Stimulated activated CD4-positive, alpha-beta T cell treated with anti-CD3 and anti-CD28 coated beads, Interleukin-15, amount 100 ng/mL, for 1 hour (primary cell): ENCODE measurements around the gene OSER1.
"Not testable (repeated sequence)": the region's sequence is repeated elsewhere in the genome, so short reads cannot be mapped to it uniquely, and the experiment has no call there.

Source experiments
- DNase-seq, 2 donors: peaks; one replicate each; pipeline ENCODE4 v3.0.0-alpha.2; 2020; ENCODE audit warnings: low read depth in 1 of 2, low spot score in 1 of 2

Gene OSER1

DNA sequence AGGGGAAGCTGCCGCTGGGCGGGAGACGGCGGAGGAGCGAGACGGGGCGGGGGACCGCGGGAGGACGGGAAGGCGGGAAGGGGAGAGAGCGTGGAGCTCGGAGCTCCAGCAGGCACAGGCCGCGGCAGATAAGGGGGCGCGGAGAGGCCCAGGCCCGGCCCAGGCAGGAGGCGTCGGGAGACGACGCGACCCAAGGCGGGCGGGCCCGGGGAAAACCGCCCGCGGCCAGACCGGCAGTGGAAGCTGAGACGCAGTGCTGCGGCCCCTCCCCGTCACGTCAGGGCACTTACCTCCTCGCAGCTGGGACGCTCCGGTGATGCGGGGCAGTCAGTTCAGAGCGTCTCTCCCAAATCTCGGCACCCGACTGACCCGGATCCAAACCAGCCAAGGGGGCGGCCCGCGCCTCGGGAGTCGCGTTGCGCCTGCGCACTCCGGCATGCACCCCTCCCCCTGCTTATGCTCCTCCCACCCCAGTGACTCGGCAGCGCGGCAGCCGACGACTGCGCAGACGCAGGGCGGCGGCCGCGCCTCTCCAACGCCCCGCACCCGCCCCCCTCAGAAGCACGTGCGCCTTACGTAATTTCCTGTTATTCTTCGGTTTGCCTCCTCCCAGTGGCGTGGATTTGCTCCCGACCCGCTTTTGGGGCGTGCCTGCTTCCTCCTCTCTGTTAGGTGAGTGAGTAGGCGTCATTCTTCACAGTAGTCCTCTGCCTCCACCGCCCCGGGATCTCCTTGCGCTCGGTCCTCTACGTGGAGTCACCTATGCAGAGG is at the start of gene OSER1:
Gene OSER1, minus strand, starts transcription at position 366 of the 771 bp plus-strand sequence. CDS start 3,814 bp downstream, outside the sequence.
- DNase-seq: peak; percentile 96 to 97

DNA sequence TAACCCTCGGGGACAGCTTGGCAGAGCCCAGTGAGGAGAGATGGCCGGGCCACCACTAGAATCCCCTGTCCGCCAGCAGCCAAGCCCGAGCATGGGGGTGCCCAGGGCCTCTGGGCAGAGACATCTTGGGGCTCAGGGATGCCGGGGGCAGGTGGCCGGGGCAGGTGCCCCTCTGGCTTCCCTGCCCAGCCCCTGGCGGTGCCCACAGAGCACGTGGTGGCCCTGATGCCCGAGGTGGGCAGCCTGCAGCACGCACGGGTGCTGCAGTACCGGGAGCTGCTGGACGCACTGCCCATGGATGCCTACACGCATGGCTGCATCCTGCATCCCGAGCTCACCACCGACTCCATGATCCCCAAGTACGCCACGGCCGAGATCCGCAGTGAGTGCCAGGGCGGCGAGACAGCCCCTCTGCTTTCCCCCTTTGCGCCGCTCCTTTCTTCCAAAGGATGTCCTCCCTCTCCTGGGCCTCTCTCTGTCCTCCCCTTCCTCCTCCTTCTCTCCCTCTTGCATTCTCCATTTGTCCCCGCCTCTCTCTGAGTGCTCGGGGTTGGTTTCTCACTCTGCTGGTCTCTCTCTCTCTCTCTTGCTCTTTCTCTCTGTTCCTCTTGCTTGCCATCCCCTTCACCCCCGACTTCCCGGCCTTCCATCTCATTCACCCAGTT is 47.8 kb upstream of the OSER1 start:
- DNase-seq: no peak

GRCh38 chr20:44256961-44257360 is 46.4 kb upstream of the OSER1 start:
- no peak for DNase-seq

- no peak for DNase-seq
These were observed 45.4 kb upstream of the OSER1 start for GRCh38 chr20:44255942-44256341.

DNA sequence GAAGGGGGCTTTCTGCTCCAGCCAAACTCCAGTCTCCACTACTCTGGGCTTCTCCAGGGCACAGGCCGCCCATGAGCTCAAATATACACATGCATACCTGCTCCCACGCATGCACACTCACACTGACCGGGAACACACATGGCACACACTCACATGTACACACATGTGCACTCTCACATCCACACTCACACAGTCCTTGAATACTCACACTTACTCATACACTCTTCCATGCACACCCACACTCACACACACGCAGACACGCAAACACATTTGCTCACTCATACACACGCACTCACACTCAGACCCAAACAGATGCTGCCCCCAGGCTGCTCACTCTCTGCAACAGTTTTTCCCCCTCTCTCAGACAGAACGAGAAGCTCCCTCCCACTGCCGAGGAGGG is 43.5 kb upstream of the OSER1 start:
- DNase-seq: no peak

GRCh38 chr20:44253528-44253927 is 43.0 kb upstream of the OSER1 start:
- DNase-seq: no peak

GRCh38 chr20:44251284-44251683 is 40.7 kb upstream of the OSER1 start:
- no peak for DNase-seq

- DNase-seq: no peak
These were observed 37.8 kb upstream of the OSER1 start for GRCh38 chr20:44248410-44248759.

DNA sequence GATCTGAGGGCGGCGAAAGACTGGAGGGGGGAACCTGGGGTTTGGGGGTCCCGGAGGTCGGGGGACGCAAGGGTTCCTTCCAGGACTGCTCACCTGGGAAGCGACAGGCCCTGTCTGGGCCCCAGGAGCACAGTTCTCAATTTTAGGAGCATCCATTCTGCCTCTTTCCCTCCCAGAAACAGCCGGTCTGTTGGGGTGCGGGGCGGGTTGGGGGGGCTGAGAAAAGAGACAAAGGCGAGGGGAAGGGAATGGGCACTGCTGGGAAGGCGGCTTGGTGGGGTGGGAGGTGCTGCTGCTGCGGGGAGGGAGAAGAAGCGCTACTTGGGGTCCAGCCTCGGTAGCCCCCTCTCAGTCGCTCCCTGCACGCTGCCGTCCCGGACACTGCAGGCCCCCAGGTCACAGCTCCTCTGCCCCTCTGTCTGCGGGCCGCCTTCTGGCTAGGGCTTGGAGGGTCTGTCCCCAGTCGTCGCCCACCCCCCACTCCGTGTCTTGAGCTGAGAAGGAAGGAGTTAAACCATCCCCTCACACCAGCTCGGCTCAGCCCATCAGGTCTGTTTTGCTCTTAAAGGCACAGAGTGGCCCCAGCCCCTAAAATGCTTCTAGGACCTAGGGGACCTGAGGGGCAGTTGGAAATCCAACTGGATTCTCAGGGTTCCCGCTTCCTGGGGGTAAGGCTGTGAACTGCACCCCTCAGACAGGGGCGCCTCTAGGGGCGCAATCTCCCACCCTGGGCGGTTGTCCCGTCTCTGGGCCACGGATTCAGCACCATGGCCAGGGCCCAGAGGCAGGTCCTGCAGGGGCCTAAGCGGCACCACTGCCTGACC is 37.2 kb upstream of the OSER1 start:
- DNase-seq: no peak

DNA sequence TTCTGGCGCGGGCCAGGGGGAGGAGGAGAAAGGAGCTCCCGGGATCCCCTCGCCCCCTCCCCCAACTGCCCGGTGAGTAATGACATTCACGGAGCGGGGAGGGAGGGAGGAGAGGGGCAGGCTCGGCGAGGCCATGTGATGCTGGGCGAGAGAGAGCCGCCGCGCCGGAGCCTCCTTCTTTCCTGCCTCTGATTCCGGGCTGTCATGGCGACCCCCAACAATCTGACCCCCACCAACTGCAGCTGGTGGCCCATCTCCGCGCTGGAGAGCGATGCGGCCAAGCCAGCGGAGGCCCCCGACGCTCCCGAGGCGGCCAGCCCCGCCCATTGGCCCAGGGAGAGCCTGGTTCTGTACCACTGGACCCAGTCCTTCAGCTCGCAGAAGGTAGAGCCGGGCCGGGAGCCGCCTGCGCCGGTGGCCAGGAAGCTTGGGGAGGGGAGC is 36.6 kb upstream of the OSER1 start, which contains the start of gene GDAP1L1:
Gene GDAP1L1, plus strand, starts transcription at position 178 of the 441 bp plus-strand sequence. Its CDS starts 27 bp downstream, at position 205.
- DNase-seq: no peak

- DNase-seq: no peak
These were observed 35.4 kb upstream of the OSER1 start for GRCh38 chr20:44245977-44246376.

- no peak for DNase-seq
These were observed 31.2 kb upstream of the OSER1 start for GRCh38 chr20:44241796-44242195.

GRCh38 chr20:44236840-44237239 is 26.3 kb upstream of the OSER1 start:
- DNase-seq: not testable (repeated sequence)

DNA sequence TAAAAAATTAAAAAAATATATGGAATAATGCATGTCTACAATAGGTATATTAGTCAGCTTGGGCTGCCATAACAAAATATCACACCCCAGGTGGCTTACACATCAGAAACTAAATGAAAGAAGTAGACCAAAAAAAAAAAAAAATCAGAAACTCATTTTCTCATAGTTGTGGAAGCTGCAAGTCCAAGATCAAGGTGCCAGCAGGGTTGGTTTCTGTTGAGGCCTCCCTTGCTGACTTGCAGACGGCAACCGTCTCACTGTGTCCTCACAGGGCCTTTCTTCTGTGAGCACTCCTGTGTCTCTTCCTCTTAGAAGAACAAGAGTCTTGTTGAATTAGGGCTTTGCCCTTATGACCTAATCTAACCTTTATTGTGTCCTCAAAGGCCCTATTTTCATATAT is 25.1 kb upstream of the OSER1 start:
- no peak for DNase-seq

DNA sequence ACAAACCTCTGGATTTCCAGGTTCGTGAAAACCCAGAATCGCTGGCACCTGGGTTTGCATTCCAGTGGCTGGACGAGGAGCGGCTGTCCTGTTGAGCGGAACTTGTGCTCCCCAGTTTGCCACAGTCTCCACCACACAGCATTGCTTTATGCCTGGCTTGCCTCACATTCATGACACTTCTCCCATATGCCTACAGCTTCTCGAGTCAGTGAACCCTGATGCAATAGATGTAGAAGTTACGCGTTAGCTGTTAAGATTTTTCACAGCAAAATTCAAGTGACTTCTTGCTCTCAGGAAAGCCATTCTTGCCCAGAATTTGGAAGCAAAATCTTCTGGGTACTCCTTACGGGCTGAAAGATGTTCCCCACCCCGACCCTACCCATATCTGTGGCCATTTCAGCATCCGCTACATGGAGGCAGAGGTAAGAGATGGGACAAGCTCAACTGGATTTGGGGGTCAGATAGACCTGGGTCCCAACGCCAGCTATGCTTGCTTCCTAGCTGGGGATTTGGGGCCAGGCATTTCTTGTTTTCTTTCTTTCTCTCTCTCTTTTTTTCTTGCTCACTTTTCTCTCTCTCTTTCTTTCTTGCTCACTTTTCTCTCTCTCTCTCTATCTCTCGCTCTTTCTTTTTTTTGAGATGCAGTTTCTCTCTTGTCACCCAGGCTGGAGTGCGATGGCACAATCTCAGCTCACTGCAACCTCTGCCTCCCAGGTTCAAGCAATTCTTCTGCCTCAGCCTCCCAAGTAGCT is 24.2 kb upstream of the OSER1 start:
- no peak for DNase-seq

- no peak for DNase-seq
These were observed 23.0 kb upstream of the OSER1 start for GRCh38 chr20:44233436-44234016.

DNA sequence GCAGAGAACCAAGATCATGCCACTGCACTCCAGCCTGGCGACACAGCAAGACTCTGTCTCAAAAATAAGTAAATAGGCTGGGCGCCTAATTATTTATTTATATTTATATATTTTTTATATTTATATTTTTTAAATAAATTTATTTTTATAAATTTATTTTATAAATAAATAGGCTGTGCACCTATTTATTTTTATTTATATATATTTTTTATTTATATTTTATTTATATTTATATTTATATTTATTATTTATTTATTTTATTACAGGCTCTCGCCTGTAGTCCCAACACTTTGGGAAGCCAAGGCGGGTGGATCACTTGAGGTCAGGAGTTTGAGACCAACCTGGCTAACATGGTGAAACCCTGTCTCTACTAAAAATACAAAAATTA is 21.9 kb upstream of the OSER1 start:
- DNase-seq: not testable (repeated sequence)

DNA sequence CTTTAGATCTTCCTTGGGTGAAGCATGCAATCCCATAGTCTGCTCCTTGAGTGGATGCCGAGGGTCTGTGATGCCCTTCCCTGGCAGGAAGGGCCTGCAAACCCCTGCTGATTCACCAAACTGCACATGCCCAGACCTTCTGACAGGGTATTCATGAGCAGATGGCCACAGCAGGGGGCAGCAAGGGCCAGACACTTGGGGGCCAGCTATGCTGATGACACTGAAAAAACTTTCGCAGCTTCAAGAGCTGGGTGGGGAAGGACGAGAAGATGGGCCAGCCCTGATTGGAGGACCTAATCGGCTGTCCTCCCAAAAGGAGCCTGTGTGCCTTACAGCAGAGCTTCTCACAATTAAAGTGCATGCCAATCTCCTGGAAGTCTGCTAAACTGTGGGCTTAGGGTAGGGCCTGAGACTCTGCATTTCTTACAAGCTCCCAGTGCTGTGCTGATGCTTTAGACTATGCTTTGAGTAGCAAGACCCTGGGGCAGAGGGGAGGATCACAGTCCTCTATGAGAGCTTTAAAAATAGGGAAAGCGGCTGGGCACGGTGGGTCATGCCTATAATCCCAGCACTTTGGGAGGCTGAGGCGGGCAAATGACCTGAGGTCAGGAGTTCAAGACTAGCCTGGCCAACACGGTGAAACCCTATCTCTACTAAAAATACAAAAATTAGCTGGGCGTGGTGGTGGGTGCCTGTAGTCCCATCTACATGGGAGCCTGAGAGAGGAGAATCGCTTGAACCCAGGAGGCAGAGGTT is 21.3 kb upstream of the OSER1 start:
- DNase-seq: no peak

DNA sequence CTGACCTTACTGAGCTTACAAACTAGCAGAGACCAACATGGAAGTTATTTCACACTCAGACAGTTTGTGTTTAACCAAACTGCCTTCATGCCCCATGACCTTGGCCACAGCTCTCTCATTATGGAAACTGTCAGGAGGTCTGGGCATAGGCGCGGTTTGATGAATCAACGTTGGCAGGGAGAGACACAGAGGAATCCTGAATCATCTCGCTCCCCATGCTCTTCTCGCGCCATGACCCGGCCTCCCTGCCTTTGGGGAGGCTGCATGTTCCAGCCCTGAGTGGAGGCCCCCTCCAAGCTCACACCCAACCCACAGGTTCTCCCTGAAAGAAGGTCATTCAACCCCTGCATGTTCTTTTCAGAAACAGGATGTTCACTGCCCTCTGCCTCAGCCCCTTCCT is 20.6 kb upstream of the OSER1 start:
- DNase-seq: no peak
